Astrocyte of the cerebellum (primary cell): ENCODE results near the gene FRAT2.
"Not testable (repeated sequence)": the region's sequence is repeated elsewhere in the genome, so short reads cannot be mapped to it uniquely, and the experiment has no call there.

ENCODE experiments used
- DNase-seq: peaks from one replicate; pipeline ENCODE4 v3.0.0-alpha.2; 2011; ENCODE audit warnings: low read depth
- H3K4me3 ChIP-seq: 2 replicates; pipeline ENCODE4 v1.5.1; 2011; ENCODE audit warnings: mild to moderate bottlenecking, low read depth, low read length, moderate library complexity
- CTCF ChIP-seq: IDR thresholded peaks from 2 replicates; pipeline ENCODE4 v1.5.1; 2012; ENCODE audit warnings: low read length, low read depth, moderate library complexity, mild to moderate bottlenecking; ENCODE audit errors: missing control alignments
- in situ Hi-C: cut with HindIII; loops from 2 replicates; pipeline ENCODE4 v1.10.0; 2017; ENCODE audit warnings: low sequenced_read_pairs

Gene FRAT2

GRCh38 chr10:97347317-97347716 is 12.8 kb upstream of the FRAT2 start:
- DNase-seq = no peak
- no peak overlapping the region for H3K4me3 ChIP-seq
- TF ChIP-seq CTCF = no peak
- in situ Hi-C loops = no loop called here

- H3K4me3 ChIP-seq, in situ Hi-C loops, DNase-seq: not testable (repeated sequence)
These were observed 9.1 kb upstream of the FRAT2 start for GRCh38 chr10:97343664-97344063.

- DNase-seq = no peak
- in situ Hi-C loops = no loop called here
- H3K4me3 ChIP-seq = no peak overlapping the region
- no peak for TF ChIP-seq CTCF
These were observed 6.9 kb upstream of the FRAT2 start for GRCh38 chr10:97341416-97341815.

- in situ Hi-C loops = no loop called here
These were observed 3.5 kb upstream of the FRAT2 start for GRCh38 chr10:97338041-97338440.

GRCh38 chr10:97336942-97337831 is 2.7 kb upstream of the FRAT2 start:
- in situ Hi-C loops = no loop called here
- no peak for DNase-seq
- no peak for TF ChIP-seq CTCF
- no peak overlapping the region for H3K4me3 ChIP-seq

More at GRCh38 chr10:97338041-97338440, 3.5 kb upstream of the FRAT2 start:
- no peak for DNase-seq
- TF ChIP-seq CTCF = no peak
- no peak overlapping the region for H3K4me3 ChIP-seq

GRCh38 chr10:97336446-97336845 is 1.9 kb upstream of the FRAT2 start:
- no peak for TF ChIP-seq CTCF
- DNase-seq = no peak
- no peak overlapping the region for H3K4me3 ChIP-seq
- in situ Hi-C loops = no loop called here

GRCh38 chr10:97336006-97336405 is 1.5 kb upstream of the FRAT2 start:
- DNase-seq = no peak
- in situ Hi-C loops = no loop called here
- no peak overlapping the region for H3K4me3 ChIP-seq
- no peak for TF ChIP-seq CTCF
